Measurements from ENCODE around the gene FAM219B.
A peak's percentile ranks its signal among the peaks of the same experiment; 100 is the strongest.
"Not testable (repeated sequence)": the region's sequence is repeated elsewhere in the genome, so short reads cannot be mapped to it uniquely, and the experiment has no call there.

Gene FAM219B

GRCh38 chr15:74906450-74907162 is at the start of gene FAM219B:
Gene FAM219B, minus strand, starts transcription at chr15:74906851. Its CDS starts 51 bp downstream, at chr15:74906800.
- DNase-seq (ENCODE audit: low read depth in 2 of 2) = peak; percentile 58 to 64

DNA sequence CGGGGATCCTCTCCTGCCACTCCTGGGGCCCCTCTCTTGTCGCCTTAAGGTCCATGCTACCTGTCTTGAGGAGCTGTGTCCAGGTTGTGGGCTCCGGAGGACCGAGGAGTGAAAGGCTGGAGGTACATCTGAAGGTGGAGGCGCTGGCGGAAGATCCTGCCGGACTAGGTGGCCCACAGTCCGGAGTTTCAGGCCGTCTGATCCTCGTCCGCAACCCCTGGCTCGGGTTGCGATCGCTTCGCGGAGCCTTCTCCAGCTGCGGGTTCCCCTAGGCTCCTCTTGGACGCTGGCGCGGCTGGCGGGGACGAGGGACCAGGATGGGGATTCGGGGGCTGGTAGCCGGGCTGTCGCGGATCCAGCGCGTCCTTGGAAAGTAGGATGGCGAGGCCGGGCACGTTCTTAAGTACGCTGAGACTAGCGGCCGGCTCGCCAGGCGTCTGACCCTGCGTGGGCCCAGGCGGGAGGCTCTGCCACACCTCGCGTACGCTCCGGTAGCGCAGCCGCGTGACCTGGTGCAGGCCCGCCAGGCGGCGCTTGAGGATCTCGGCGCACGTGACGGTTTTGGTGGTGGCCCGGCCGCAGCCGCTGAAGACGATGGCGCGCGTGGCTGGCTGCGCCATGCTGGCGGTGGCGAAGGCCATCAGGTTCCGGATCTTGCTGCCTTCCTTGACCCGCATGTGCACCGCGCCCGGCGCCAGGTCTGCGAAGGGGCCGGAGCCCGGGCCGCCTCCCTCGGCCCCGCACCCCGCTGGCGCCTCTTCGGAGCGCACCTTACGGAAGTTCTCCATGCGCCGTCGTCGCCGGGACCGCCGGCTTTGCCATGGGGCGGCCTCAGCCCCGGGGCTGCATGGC is 49.4 kb upstream of the FAM219B start:
- DNase-seq (ENCODE audit: low read depth in 2 of 2) = peak; percentile 31 to 43

GRCh38 chr15:74955017-74955416 is 48.4 kb upstream of the FAM219B start:
- DNase-seq (ENCODE audit: low read depth in 2 of 2) = no peak

- no peak for DNase-seq (ENCODE audit: low read depth in 2 of 2)
Observed at GRCh38 chr15:74954515-74954914, 47.9 kb upstream of the FAM219B start.

DNA sequence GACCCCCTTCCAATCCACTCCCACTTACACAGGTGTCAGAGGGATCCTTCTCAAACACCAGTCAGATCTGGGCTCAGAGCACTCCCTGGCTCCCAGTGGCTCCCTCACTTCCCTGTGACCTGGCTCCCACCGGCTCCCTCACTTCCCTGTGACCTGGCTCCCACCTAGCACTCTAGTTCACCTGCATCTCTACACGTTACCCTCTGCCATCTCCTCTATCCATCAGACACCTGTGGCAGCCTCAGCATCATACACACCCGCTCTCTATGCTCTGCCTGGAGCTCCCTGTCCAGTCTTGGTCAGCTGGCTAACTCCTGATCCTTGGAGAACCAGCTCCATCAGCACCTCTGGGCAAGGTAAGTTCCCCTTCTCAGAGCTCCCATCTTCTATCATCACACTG is 44.4 kb upstream of the FAM219B start:
- DNase-seq (ENCODE audit: low read depth in 2 of 2) = no peak

DNA sequence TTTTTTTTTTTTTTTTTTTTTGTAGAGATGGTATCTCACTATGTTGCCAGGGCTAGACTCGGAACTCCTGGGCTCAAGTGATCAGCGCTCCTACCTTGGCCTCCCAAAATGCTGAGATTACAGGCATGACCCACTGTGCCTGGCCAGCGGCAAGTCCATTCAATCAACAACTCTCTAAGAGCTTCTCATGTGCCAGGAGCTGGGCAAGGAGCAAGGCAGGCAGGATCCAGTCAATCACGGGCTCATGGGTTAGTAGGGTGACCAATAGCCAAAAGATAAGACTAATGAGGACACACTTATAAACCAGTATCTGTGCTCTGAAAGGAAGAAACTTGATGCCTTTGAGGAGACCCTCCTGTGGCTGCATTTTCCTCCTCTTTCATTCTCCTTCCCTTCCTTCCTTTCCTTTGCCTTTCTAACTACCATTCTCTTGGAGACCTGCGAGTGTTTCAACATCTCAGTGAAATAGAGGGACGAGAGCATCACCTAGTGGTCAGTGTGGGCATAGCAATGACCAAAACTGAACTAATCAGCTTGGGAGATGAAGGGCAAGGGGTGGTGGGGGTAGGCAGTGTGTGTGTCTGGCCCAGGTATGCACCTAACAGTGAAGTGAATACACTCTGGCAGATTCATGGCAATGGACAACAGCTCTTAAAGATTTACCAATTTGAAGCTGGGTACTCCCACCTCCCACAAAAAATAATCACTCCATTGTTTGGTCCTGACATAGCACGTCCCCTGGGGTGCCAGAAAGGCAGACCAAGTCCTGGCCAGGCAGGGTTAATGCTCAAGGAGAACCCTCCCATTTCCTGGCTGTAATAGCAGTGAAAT is 43.6 kb upstream of the FAM219B start:
- DNase-seq (ENCODE audit: low read depth in 2 of 2) = peak; percentile 56 to 60

DNA sequence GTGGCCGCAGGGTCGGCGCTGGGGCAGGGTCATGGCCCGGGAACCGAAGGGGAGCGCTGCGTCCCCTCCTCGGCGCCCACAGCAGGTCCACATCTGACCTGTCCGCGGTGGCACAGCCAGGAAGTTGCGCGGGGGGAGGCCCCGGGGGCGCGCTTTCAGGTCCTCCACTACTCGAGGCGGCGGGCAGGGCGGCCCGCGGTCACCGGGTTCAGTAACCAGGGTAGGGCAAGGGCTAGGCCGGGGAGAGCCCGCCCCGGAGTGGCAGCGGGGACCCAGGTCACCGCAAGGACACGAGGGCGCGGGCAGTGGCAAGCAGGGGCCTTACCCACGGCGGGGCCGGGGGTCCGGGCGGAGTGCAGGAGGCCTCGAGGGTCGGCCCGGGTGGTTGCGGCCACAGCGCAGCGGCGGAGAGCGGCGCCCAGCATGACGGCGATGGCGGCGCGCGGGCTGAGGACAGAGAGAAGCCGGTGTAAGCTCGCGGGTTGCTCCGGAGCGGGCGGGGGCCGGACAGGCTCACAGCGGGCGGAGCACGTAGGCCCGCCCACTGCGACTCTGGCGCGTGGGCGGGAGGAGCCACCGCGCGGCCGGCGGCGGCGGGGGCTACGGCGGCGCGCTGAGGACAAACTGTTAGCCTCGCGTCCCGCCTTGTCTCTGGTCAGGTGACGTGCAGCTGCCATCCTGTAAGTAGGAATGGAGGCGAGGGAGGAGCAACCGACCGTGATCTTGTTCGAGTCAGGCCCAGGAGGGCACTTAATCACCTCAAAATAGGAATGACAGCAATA is 31.1 kb upstream of the FAM219B start, which contains the start of gene COX5A:
COX5A (minus strand) TSS at position 484 of the 782 bp plus-strand sequence; CDS start at position 425, 59 bp downstream.
- DNase-seq (ENCODE audit: low read depth in 2 of 2) = peak; percentile 81 to 84

DNA sequence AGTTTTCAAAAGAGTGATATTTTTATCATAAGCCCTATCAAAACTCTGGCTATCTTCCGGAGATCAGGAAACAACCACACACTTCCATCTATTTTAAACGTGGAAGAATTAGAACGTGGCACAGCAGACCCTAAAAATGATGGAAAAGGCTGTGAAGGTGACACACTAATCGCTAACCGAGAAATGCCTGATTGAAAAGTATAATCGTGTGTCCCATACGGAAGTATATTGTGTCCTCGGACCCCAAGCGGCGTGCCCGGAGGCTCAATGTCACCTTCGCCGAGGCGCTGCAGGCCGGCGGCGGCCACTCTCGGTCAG is 30.6 kb upstream of the FAM219B start:
- DNase-seq (ENCODE audit: low read depth in 2 of 2) = no peak

DNA sequence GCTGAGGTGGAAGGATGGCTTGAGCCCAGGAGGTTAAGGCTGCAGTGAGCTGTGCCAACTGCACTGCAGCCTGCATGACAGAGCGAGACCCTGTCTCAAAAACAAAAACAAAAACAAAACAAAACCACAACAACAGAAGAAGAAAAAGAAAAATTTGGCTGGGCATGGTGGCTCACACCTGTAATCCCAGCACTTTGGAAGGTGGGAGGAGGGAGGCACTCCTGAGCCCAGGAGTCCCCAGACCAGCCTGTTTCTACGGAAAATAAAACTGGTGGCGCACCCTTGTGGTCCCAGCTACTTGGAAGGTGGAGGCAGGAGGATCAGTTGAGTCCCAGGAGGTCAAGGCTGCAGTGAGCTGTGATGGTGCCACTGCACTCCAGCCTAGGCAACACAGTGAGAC is 28.5 kb upstream of the FAM219B start:
- not testable (repeated sequence) for DNase-seq (ENCODE audit: low read depth in 2 of 2)

DNA sequence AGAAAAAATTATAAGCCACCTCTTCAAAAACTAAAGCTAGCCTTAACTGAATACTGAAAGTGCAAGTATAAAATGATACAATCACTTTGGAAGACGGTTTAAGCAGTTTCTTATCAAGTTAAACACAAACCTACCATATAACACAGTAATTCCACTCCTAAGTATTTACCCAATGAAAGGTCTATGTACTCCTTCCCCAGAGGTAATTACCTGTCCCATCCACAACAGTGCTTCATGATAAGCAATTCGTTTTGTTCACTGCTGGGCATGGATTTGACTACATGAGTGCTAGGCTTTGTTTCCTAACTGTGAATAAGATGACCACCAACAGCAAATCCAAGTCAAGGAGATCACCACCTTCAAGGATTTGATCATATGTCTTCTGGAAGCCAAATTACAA is 26.9 kb upstream of the FAM219B start:
- DNase-seq (ENCODE audit: low read depth in 2 of 2) = no peak

- no peak for DNase-seq (ENCODE audit: low read depth in 2 of 2)
Observed at GRCh38 chr15:74928771-74929198, 22.1 kb upstream of the FAM219B start.

- no peak for DNase-seq (ENCODE audit: low read depth in 2 of 2)
Observed at GRCh38 chr15:74924525-74924924, 17.9 kb upstream of the FAM219B start.

GRCh38 chr15:74920456-74920855 is 13.8 kb upstream of the FAM219B start:
- DNase-seq (ENCODE audit: low read depth in 2 of 2) = no peak

DNA sequence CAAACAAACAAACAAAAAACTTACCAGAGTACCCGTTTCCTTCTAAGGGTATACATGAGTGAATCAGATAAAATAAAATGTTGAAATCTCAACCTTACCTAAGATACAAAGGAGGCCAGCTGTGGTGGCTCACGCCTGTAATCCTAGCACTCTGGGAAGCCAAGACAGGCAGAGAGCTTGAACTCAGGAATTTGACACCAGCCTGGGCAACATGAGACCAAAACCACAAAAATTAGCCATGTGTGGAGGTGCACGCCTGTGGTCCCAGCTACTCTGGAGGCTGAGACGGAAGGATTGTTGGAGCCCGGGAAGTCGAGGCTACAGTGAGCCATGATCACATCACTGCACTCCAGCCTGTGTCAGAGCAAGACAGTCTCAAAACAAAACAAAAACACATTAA is 11.0 kb upstream of the FAM219B start:
- DNase-seq (ENCODE audit: low read depth in 2 of 2) = no peak

DNA sequence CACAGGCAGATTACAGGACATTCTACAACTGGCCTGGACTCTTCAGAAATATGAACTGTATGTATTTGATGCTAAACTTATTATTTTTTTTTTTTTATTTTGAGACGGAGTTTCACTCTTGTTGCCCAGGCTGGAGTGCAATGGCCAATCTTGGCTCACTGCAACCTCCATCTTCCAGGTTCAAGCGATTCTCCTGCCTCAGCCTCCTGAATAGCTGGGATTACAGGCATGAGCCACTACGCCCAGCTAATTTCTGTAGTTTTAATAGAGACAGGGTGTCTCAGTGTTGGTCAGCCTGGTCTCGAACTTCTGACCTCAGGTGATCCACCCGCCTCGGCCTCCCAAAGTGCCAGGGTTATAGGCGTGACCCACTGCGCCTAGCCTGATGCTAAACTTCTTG is 7.1 kb upstream of the FAM219B start:
- not testable (repeated sequence) for DNase-seq (ENCODE audit: low read depth in 2 of 2)

DNA sequence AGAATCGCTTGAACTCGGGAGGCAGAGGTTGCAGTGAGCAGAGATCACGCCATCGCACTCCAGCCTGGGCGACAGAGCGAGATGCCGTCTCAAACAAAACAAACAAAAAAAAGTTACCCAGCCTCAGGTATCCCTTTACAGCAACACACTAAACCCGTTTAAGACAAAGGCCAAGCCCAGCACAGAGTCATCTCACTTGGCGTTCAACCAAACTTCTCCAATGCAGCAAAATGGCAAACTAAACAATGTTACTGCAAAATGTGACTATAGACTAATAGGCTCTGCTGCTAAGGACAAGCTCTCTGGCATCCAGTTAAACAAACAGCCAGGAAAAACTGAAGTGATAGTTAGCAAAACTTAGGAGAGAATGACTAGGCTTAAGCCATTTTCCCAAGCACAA is 6.4 kb upstream of the FAM219B start:
- no peak for DNase-seq (ENCODE audit: low read depth in 2 of 2)

GRCh38 chr15:74908635-74909034 is 2.0 kb upstream of the FAM219B start:
- no peak for DNase-seq (ENCODE audit: low read depth in 2 of 2)

DNA sequence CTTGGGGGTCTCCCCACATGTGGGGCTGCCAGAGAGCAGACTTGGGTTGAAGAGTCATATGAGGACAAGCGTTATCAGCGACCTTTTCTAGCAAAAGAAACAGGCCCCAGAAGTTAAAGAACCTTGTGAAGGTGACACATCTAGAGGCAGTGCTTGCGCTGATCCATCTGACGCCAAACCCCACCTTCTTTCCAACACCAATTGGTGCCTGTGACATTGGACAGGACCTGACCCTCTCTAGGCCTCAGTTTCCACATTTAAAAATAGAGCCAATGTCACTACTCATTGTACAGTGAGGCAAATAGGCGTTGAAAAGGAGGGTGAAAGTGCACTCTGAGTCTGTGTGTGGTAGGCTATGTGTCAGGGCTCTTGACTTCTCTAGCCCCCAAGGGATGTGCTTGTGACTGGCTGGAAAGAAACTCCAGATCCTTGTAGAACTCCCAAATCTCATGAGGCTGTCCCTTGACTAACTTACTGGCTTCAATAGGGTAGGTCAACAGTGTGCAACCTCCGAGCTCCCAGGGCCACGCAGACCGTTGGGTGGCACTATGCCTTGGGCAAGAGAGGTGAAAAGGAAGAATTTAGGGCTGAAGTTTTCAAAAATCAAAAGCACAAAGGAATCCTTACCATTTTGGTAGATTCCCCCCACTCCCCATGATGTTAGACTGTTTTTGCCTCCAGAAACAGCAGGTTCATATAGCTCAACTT is 666 bp upstream of the FAM219B start:
- no peak for DNase-seq (ENCODE audit: low read depth in 2 of 2)

DNA sequence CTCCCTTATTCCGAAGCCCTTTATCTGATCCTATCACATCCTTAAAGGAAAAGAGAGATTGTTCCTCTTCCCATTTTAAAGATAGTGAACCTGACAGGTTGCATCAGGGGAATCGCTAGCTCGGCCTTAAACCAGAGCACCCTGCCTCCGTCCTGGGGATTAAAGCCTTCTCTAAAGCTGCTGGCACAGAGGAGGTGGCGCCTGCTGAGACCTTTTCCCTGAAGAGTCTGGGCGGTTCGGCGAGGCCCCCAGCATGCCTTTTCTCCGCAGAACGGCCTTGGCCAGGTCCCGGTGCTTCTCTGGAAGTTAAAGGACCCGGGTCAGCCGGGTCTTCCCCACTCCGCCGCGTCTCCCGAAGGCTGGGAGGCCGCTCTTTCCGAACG is 593 bp downstream of the FAM219B start:
- DNase-seq (ENCODE audit: low read depth in 2 of 2) = peak in 1 of 2 donors; percentile 5

- DNase-seq (ENCODE audit: low read depth in 2 of 2) = no peak
Observed at GRCh38 chr15:74904190-74904805, 2.4 kb downstream of the FAM219B start.
